HPDE6-E6E7 (cell line): Measurements from ENCODE around the gene ZDHHC1.
"Not testable (repeated sequence)": the region's sequence is repeated elsewhere in the genome, so short reads cannot be mapped to it uniquely, and the experiment has no call there.

Experiments
- DNase-seq: peaks from one replicate; pipeline ENCODE4 v3.0.0; 2011; ENCODE audit warnings: missing footprints; ENCODE audit errors: extremely low spot score

Gene ZDHHC1

GRCh38 chr16:67430977-67431774, 14.9 kb upstream of the ZDHHC1 start, which contains the start of gene HSD11B2:
TSS of gene HSD11B2 (plus strand) at chr16:67431121. CDS start at chr16:67431249, 128 bp downstream.
- peak; percentile 73 for DNase-seq

GRCh38 chr16:67430504-67430976, 14.3 kb upstream of the ZDHHC1 start:
- peak; percentile 48 for DNase-seq

DNA sequence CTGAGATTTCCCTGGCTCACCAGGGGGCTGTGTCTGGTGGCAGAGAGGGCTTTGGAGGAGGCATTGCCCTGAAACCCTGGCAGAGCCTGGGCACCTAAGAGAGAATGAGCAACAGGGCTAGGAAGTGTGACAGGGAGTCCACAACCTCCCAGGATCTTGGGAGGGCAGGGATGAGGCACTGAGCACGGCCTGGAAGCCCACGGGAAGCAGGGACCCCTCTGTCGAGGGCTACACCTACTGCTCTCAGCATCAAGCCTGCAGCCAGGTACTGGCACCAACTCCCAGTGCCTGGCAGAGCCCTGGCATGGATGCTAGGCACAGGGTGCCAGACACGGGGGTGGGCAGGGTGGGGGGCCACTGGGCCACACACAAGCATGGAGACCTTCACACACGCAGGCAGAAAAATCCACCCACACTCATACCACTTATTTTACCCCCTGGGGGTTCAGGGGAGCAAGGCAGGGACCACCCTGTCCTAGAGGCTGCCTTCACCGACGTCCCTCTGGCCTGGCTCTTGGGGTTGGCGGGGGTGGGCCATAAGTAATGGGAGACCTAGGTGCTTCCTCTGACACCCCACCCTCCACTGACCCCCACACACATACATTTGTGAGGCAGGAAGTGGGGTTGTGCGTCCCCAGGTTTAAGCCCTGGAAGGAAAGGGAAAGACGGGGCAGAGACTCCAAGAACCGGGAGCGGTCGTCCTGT, 13.7 kb upstream of the ZDHHC1 start:
- no peak for DNase-seq

DNA sequence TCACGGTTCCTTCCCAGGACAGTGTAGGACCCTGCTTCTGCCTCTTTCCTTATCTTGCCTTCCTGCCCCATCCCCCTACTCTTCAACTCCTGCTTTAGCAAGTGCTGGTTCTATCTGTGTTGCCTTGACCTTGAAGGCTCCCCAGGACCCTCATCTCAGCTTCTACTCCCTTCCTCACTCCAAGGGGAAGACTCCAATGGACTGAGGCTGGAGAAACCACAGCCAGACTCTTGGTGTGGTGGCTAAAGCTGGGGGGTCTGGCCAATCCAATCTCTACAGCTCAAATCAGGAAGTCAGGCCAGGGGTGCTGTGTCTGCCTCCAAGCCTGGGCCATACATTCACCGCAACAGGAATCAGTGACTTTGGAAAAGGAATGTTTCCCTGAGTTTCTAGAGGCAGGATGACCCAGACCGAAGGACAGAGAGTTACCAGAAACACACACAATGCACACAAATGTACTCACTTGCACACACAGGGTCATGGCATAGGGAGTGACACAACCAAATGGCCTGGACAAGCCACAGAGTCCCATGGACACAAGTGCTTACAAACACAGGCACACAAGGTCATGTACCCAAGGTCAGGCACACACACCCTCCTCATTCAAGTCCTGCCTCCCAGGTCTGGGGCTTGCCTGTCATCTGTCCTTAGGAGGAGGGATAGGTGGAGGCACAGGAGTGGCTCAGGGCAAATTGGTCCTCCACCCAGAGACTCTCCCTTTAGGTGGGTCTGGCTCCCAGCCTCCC, 12.9 kb upstream of the ZDHHC1 start:
- no peak for DNase-seq

DNA sequence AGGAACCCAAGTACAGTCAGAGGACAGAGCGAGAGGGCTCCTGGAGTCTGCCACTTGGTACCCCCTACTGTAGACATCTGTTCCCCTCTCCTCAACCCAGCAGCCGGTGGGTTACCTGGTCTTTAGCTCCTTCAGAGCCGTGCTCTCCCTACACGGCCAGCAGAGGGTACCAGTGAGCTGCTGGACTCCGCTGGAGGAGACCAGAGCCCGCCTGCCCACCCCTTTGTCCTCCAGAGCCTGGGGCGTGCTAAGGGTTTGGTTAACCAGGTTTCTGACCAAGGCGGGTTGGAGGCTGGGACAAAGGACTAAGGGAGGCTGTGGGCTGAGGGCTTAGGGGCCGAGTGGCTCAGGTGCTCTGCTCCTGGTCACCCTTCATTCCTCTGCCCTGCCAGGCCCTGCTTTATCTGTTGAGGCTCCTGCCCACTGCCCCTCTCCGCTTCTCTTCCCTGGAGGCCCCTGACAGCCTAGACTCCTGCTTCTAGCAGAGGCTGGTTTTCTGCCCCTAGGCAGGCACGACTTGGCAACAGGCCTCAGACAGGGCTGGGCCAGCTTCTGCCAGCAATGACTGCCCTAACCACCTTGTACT, 12.0 kb upstream of the ZDHHC1 start:
- DNase-seq: peak; percentile 78

GRCh38 chr16:67426950-67427349, 10.7 kb upstream of the ZDHHC1 start:
- no peak for DNase-seq

DNA sequence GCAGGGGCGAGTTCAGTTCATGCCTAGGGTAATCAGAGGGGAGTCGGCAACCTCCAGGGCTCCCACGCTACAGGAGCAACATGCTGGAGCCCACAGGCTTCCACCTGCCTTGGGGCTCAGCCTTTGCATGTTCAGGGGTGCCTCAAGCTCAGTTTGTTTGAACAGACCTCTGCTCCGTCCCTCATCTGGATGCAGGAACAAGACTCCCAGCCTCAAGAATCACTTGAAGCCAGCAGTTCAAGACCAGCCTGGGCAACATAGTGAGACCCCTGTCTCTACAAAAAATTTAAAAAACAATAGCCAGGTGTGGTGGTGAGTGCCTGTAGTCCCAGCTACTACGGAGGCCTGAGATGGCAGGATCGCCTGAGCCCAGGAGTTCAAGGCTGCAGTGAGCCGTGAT, 9.7 kb upstream of the ZDHHC1 start:
- no peak for DNase-seq

DNA sequence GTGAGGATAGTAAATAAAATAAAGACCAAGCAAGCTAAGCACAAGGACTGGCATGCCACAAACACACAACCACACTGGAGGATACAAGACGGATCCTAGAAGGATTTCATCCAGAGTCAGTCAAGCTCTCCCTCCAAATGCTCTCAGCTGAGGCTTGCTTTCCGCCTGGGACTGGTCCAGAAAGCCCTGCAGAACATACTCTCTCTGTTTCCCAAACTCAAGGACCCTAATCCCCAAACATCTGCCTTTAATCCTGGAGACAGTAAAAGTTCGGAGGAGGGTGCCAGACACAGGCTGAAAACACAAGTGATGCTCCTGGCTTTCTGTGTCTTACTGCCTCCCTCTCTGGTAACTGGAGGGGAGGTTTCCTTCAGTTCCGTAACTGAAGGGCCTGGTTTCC, 9.3 kb upstream of the ZDHHC1 start:
- DNase-seq: no peak

GRCh38 chr16:67425061-67425460, 8.8 kb upstream of the ZDHHC1 start:
- DNase-seq: no peak

GRCh38 chr16:67424261-67424615, 8.0 kb upstream of the ZDHHC1 start:
- DNase-seq: no peak

DNA sequence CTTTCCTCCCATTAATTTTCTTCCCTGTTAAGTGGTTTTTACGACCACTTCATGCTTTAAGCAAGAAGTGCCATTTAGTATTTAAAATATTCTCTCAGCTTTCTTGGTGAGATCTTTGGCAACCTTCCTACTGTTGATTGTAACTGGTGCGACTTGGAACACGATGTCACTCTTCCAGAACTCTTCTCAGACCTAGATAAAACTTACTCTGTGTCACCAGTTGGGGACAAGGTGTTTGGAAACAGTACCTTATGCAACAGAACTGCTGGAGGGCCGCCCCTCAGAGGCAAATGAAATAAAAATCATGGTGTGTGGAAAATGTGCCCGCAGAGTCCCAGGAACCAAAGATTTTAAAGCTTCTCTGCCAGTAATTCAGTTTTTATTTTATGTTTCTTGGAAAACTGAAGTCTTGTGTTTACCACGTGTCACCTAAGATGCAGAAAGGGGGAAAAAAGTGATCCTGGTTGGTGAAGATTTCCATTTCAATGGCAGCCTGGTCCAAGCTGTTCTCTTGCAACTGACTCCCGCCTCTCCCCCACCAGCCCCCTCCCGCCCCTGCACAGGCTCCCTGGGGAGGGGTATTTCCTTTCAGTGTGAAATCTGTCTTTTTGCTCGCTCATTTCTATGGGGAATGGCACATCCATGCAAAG, 7.5 kb upstream of the ZDHHC1 start:
- no peak for DNase-seq

GRCh38 chr16:67423015-67423414, 6.7 kb upstream of the ZDHHC1 start:
- no peak for DNase-seq

DNA sequence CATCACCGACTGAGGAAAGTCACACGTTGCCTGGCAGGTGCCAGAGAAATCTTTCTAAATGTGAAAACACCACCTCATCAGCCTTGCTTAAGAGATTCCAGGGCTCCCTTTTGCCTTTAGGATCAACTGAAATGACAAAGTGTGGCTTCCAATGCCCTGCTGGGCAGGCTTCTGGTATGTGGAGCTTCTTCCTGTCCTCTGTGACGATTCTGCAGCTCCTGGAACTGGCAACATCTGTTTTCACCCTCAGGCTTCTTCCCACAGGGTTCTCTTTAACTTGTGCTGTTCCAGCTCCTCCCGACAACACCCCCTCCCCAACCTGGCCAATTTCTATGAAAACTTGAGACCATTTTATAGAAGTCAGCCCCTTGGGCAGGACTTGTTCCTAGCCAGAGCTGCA, 4.8 kb upstream of the ZDHHC1 start:
- DNase-seq: no peak

DNA sequence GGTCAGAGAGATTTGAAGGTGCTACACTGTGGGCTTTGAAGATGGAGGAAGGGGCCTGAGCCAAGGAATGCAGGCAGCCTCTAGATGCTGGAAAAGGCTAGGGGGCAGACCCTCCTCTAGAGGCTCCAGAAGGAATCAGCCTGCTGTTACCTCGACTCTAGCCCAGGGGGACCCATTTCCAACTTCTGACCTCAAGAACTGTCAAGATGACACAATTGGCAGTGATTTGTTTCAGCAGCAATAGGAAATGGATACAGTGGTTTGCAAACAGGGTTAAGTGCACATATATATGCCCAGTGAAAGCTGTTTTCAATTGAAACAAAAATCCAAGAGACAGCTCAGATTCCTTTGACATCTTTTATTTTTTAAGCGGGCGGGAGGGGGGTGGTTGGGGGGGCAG, 3.7 kb upstream of the ZDHHC1 start:
- DNase-seq: no peak

DNA sequence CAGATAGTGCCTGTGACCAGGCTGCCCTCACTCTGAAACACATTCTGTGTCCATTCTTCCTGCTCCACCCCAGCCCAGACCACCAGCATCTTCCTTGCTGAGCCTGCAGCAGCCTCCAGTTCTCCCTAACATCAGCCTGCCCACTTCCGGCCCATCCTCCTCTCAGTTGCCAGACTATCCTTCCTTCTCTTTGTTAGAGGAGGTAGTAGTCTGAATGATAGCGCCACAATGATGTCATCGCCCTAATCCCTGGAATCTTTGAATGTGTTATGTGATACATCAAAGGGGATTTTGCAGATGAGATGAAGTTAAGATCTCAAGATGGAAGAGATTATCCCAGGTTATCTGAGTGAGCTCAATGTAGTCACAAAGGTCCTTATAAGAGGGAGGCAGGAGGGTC, 3.2 kb upstream of the ZDHHC1 start:
- no peak for DNase-seq

DNA sequence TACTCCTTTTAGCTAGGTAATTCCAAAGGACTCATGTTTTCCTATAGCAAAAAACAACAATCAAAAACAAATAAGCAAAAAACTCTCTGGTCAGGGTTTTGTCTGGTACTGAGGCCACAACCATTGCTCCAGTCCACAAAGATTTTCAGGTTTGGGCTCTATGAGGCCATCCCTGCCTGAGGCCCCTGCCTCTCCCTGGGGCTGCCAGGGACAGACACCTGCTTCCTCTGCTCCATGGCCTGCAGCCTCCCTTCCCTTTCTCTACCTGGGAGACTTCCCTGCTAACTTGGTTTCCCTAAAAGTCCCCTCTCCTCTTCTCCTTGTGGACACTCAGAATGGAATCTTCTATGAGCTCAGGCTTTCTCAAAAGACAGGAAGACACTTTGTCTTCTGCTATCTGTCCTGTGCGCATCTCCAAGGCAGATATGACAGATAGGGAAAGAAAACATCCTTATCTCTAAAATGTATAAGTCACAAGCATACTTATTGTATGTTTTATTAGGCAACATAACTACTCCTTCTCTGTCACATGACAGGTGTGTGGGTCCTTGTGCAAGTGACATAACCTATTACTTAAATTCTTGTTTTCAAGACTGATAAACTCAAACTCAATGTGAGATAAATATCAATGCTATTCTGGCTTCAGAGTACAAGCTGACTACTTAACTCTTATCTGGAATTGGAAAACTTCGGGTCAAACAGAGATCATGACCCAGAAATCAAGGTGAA, 1.2 kb upstream of the ZDHHC1 start:
- no peak for DNase-seq

DNA sequence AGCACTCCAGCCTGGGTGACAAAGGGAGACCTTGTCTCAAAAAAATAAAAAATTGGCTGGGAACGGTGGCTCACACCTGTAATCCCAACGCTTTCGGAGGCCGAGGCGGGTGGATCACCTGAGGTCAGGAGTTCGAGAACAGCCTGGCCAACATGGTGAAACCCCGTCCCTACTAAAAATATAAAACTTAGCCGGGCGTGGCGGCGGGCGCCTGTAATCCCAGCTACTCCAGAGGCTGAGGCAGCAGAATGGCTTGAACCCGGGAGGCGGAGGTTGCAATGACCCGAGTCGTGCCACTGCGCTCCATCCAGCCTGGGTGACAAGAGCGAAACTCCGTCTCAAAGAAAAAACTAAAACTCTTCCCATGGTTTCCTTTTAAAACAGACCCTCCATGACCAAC, 856 bp downstream of the ZDHHC1 start:
- DNase-seq: not testable (repeated sequence)

DNA sequence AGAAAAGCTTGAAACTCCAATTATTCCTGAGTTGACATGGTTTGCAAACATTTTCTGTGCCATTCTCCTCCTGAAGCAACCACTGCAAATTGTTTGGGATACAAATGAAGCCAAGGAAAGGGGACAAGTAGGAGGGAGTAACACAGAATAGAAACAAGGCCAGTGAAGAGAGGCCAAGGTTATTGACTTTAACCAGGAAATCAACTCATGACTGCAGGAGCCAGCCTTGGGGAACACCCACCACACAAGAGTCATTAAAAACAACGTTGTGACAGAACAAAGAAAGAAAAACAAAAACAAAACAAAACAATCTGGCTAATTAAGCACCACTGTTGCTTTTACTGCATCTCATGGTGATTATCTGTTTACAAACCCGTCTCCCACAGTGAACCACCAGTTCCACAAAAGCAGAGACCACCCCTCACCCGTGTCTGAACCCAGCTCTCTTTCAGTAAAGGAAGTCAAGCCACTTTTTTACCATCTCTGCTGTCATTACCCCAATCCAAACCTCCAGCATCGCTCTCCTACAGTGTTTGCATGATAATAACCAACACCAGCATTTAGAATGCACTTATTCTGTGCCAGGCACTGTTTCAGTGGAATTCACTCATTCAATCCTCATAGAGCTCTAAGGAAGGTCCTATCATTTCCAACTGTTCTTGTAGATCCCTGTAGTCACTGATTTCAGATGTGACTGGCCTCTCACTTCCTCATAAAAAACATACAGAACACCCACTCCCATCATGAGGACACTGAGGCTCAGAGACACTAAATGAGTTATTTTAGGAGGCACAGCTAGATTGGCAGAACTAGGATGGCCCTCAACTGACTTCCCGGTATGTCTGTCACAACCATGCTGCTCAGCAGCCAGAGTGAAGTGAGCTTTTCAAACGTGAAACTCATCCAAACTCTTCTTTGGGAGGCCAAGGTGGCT, 2.0 kb downstream of the ZDHHC1 start:
- no peak for DNase-seq

DNA sequence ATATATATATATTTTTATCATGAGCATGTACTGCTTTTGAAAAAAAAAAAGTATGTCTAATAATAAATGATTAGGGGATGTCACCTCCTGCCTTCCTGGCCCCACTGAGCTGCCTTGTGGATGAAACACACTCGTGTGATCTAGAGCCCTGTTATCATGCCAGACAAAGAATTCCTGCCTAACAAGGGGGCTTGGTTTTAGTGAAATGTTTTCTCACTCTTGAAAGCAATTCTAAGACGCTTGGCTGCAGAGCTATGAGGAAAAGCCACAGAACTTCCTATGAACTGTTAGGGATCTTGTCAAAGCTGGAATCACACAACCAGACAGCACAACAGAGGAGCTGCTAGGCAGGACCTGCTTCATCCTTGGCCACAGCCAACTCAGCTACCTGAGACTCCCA, 4.0 kb downstream of the ZDHHC1 start:
- no peak for DNase-seq

GRCh38 chr16:67411339-67411738, 4.9 kb downstream of the ZDHHC1 start:
- DNase-seq: no peak
